Nephron progenitor cell (in vitro differentiated cells): ENCODE results near the gene ALMS1.
A peak's percentile ranks its signal among the peaks of the same experiment; 100 is the strongest.

Experiments
- DNase-seq: peaks from one replicate; pipeline ENCODE4 v3.0.0; 2021
- H3K27ac Mint-ChIP-seq: 2 replicates; pipeline ENCODE4 v1.8.0; 2021; ENCODE audit warnings: mild to moderate bottlenecking, moderate library complexity, mixed read lengths
- H3K27me3 Mint-ChIP-seq: 2 replicates; pipeline ENCODE4 v1.8.0; 2021; ENCODE audit warnings: mild to moderate bottlenecking, low read depth, mixed read lengths; ENCODE audit not compliant: poor library complexity
- H3K36me3 Mint-ChIP-seq: 2 replicates; pipeline ENCODE4 v1.8.0; 2021; ENCODE audit warnings: low read depth, mixed read lengths
- H3K4me1 Mint-ChIP-seq: 2 replicates; pipeline ENCODE4 v1.8.0; 2021; ENCODE audit warnings: mixed read lengths
- H3K4me3 Mint-ChIP-seq: 2 replicates; pipeline ENCODE4 v1.8.0; 2021; ENCODE audit warnings: mild to moderate bottlenecking, moderate library complexity, mixed read lengths
- H3K9me3 Mint-ChIP-seq: 2 replicates; pipeline ENCODE4 v1.8.0; 2021; ENCODE audit warnings: mild to moderate bottlenecking, moderate library complexity, mixed read lengths
- TF ChIP-seq, protein P1 (sequence below): fragments of 200-600 bp; sonication (generic); IDR thresholded peaks from 2 replicates; pipeline ENCODE4 v1.5.0; 2021; ENCODE audit warnings: antibody characterized with exemption

Gene ALMS1

DNA sequence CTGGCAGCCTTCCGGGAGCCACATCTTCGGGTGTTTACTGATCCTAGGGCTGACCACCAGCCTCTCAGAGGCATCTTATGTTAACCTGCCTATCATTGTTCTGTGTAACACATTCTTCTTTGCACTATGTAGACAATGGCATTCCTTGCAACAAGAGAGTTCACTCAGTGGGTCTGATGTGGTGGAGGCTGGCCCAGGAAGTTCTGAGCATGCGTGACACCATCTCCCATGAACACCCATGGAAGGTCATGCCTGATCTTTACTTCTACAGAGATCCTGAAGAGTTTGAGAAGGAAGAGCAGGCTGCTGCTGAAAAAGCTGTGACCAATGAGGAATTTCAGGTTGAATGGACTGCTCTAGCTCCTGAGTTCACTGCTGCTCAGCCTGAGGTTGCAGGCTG lies 15.3 kb upstream of the ALMS1 start:
- TF ChIP-seq, protein P1, sequence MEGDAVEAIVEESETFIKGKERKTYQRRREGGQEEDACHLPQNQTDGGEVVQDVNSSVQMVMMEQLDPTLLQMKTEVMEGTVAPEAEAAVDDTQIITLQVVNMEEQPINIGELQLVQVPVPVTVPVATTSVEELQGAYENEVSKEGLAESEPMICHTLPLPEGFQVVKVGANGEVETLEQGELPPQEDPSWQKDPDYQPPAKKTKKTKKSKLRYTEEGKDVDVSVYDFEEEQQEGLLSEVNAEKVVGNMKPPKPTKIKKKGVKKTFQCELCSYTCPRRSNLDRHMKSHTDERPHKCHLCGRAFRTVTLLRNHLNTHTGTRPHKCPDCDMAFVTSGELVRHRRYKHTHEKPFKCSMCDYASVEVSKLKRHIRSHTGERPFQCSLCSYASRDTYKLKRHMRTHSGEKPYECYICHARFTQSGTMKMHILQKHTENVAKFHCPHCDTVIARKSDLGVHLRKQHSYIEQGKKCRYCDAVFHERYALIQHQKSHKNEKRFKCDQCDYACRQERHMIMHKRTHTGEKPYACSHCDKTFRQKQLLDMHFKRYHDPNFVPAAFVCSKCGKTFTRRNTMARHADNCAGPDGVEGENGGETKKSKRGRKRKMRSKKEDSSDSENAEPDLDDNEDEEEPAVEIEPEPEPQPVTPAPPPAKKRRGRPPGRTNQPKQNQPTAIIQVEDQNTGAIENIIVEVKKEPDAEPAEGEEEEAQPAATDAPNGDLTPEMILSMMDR: no peak
- H3K4me1 Mint-ChIP-seq: no peaks in the 10 kb centered on the region
- no peak for DNase-seq
- no peak overlapping the region for H3K27ac Mint-ChIP-seq
- no peaks in the 10 kb centered on the region for H3K9me3 Mint-ChIP-seq
- no peak overlapping the region for H3K4me3 Mint-ChIP-seq
- peaks cover 58% of the 10 kb centered on the region for H3K27me3 Mint-ChIP-seq
- no peaks in the 10 kb centered on the region for H3K36me3 Mint-ChIP-seq

DNA sequence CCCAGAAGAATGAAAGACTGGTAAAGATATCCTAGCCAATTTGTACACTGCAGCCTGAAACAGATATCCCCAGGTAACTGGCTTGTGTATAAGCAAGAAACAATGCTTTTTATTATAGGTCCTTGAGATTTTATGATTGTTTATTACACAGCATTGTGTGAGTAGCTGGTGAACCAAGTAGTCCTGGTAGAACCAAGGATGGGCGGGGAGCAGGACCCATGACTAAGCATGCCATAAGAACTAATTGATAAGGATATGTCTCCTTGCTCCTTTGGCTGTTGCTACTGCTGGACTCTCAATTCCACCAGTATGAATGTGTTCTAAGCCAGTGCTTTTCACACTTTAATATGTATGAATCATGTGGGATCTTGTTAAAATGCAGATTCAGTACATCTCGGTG lies 12.3 kb upstream of the ALMS1 start:
- no peak for DNase-seq
- TF ChIP-seq, protein P1: no peak
- H3K4me3 Mint-ChIP-seq: no peak overlapping the region
- H3K27ac Mint-ChIP-seq: no peak overlapping the region
- no peaks in the 10 kb centered on the region for H3K4me1 Mint-ChIP-seq
- H3K36me3 Mint-ChIP-seq: no peaks in the 10 kb centered on the region
- H3K27me3 Mint-ChIP-seq: peaks cover 80% of the 10 kb centered on the region
- H3K9me3 Mint-ChIP-seq: no peaks in the 10 kb centered on the region

DNA sequence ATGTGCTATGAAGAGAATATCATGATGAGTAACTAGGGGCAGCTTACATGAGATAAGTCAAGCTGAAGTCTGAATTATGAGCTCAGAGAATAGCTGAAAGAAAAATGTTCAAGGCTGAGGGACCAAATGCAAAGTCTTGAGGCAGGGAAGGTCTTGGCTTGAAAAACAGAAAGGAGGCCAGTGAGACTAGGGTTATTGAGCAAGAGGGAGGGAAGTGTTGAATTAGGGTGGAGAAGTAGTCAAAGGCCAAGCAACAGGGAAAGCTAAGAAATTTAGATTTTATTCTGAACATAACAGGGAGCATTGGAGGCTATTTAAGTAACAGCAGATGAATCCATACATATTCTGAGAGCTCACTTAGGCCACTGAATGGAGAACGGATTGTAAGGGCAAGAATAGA lies 11.4 kb upstream of the ALMS1 start:
- Mint-ChIP-seq H3K27ac (no peak overlapping the region), H3K27me3 (peaks cover 84% of the 10 kb centered on the region), H3K36me3 (no peaks in the 10 kb centered on the region), H3K9me3 (no peaks in the 10 kb centered on the region), H3K4me3 (no peak overlapping the region), H3K4me1 (no peaks in the 10 kb centered on the region)
- DNase-seq: no peak
- TF ChIP-seq, protein P1: no peak

DNA sequence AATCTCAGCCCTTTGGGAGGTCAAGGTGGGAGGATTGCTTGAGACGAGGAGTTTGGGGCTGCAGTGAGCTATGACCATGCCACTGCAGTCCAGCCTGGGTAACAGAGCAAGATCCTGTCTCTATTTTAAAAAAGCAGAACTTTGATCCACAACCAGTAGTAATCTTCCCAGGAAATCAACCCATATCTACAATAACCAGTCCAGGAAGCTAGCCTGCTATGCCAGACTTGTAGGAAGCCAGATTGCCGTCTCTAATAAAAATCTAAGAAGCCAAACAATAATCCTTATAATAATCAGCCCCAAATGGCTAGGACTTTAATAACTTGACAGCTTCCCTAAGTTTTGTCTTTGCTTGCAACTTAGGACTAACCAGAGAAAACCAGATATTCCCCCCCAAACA lies 9.0 kb upstream of the ALMS1 start:
- peaks cover 91% of the 10 kb centered on the region for H3K27me3 Mint-ChIP-seq
- TF ChIP-seq, protein P1: no peak
- no peak overlapping the region for H3K4me3 Mint-ChIP-seq
- H3K27ac Mint-ChIP-seq: no peak overlapping the region
- no peak for DNase-seq
- no peaks in the 10 kb centered on the region for H3K4me1 Mint-ChIP-seq
- H3K36me3 Mint-ChIP-seq: no peaks in the 10 kb centered on the region
- no peaks in the 10 kb centered on the region for H3K9me3 Mint-ChIP-seq

DNA sequence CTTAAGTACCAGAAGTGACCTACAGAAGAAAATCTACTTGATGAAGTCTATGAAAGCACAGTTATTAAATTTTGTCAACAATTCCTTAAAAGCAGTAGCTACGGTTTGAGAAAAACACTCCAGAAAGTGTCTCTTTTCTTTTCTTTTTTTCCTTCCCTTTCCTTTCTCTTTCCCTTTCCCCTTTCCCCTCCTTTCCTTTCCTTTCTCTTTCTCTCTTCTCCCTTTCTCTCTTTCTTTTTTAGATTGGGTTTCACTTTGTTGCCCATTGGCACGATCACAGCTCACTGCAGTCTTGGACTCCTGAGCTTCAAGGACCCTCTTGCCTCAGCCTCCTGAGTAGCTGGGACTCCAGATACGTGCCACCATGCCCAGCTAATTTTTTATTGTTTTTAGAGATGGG lies 2.6 kb upstream of the ALMS1 start:
- H3K9me3 Mint-ChIP-seq: no peaks in the 10 kb centered on the region
- peaks cover 24% of the 10 kb centered on the region for H3K4me1 Mint-ChIP-seq
- no peak overlapping the region for H3K27ac Mint-ChIP-seq
- DNase-seq: no peak
- peaks cover 9% of the 10 kb centered on the region for H3K36me3 Mint-ChIP-seq
- no peak overlapping the region for H3K4me3 Mint-ChIP-seq
- peaks cover 69% of the 10 kb centered on the region for H3K27me3 Mint-ChIP-seq
- TF ChIP-seq, protein P1: no peak

DNA sequence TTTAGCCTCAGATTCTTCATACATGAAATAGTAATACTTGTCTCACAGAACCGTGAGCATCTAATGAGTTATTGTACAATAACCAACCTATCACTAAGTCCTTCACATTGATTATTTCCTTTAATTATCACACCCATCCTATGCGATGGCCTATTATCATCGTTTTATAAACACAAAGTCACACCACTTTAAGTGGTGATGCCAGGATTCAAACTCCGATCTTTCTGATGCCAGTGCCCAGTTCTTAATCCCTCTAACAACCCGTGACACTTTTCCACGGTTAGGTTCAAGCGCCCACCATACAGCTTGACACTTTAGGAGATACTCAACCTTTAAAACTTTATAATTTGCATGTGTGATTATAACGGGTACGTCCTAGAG lies 523 bp upstream of the ALMS1 start:
- TF ChIP-seq, protein P1: no peak
- peak overlapping the region; percentile 20 for H3K27ac Mint-ChIP-seq
- DNase-seq: no peak

More for the DNA sequence above, 523 bp upstream of the ALMS1 start:
- Mint-ChIP-seq H3K27me3 (peaks cover 49% of the 10 kb centered on the region), H3K9me3 (no peaks in the 10 kb centered on the region), H3K4me1 (peaks cover 25% of the 10 kb centered on the region), H3K4me3 (peak overlapping the region; percentile 97), H3K36me3 (peaks cover 27% of the 10 kb centered on the region)
